Gastrocnemius medialis (tissue), 4 donors: Measurements from ENCODE around the gene ERCC1. TPM values are rescaled to one million over a fixed set of nuclear protein-coding genes. Genes with fewer than 3 reads are reported as not detected.

ENCODE experiments used
- ATAC-seq, 2 donors: fragments of 150-250 bp; one replicate each; pipeline ENCODE4 v1.9.1; 2016
- DNase-seq, 2 donors: peaks; one replicate each; pipeline ENCODE4 v3.0.0-alpha.2; 2019
- H3K27ac ChIP-seq, 4 donors: fragments of 200-600 bp; sonication (generic); 1 replicate in 1 of 4; 2 replicates in 3 of 4; pipeline ENCODE4 v1.5.1; 2016 to 2018; ENCODE audit warnings: mild to moderate bottlenecking in 2 of 4, moderate library complexity in 1 of 4
- H3K27me3 ChIP-seq, 3 donors: fragments of 200-600 bp; sonication (generic) in 2 of 3; 1 replicate in 1 of 3; 2 replicates in 2 of 3; pipeline versions ENCODE4 v1.5.1 to v1.6.0; 2016 to 2019; ENCODE audit warnings: mild to moderate bottlenecking in 1 of 3, moderate library complexity in 1 of 3
- H3K36me3 ChIP-seq, 2 donors: fragments of 200-600 bp; sonication (generic) in 1 of 2; one replicate each; pipeline ENCODE4 v1.5.1; 2017 to 2018
- H3K4me1 ChIP-seq, 2 donors: fragments of 200-600 bp; sonication (generic) in 1 of 2; one replicate each; pipeline ENCODE4 v1.5.1; 2016 to 2017; ENCODE audit warnings: mild to moderate bottlenecking in 2 of 2
- H3K4me3 ChIP-seq, 4 donors: fragments of 200-600 bp; sonication (generic) in 3 of 4; 1 replicate in 1 of 4; 2 replicates in 3 of 4; pipeline ENCODE4 v1.5.1; 2016 to 2019; ENCODE audit warnings: mild to moderate bottlenecking in 2 of 4
- H3K9me3 ChIP-seq, 3 donors: fragments of 200-600 bp; sonication (generic) in 2 of 3; 1 replicate in 1 of 3; 2 replicates in 2 of 3; pipeline ENCODE4 v1.5.1; 2016 to 2019
- POLR2A ChIP-seq, 2 donors: fragments of 450-650 bp; IDR thresholded peaks; one replicate each; pipeline ENCODE4 v1.6.1; 2017; ENCODE audit warnings: antibody characterized with exemption in 2 of 2, mild to moderate bottlenecking in 2 of 2, moderate library complexity in 2 of 2
- in situ Hi-C, 4 donors: fragments of 200-750 bp; cut with MboI; loops; one replicate each; pipeline versions ENCODE4 v1.15.0 to v1.8.0; 2017; ENCODE audit warnings: low sequenced_read_pairs in 4 of 4
- intact Hi-C: fragments of 100-400 bp; cut with DNase I; formaldehyde crosslinking; loops from one replicate; pipeline ENCODE4 v1.15.1; 2023; ENCODE audit warnings: low total_unique reads
- total RNA-seq, 4 donors: library from RNA; depleted of rRNA; stranded (reverse); fragments of >200 nt; gene quantifications; one replicate each; pipeline versions ENCODE4 v1.1.0 to v1.2.3, GENCODE V29; 2016
- TF ChIP-seq, protein P1 (sequence below), 5 experiments: fragments of 450-650 bp in 3 of 5; fragments of 200-600 bp in 2 of 5; sonication (generic) in 2 of 5; IDR thresholded peaks in 4 of 5; conservative IDR thresholded peaks in 1 of 5; 1 replicate in 4 of 5; 2 replicates in 1 of 5; pipeline ENCODE4 v1.5.1; 2016 to 2019; ENCODE audit warnings: antibody characterized with exemption in 5 of 5, mild to moderate bottlenecking in 3 of 5, moderate library complexity in 3 of 5

Gene ERCC1
- total RNA-seq, 4 donors from 2014 or later = 92.1 to 185 (median 103) TPM

DNA sequence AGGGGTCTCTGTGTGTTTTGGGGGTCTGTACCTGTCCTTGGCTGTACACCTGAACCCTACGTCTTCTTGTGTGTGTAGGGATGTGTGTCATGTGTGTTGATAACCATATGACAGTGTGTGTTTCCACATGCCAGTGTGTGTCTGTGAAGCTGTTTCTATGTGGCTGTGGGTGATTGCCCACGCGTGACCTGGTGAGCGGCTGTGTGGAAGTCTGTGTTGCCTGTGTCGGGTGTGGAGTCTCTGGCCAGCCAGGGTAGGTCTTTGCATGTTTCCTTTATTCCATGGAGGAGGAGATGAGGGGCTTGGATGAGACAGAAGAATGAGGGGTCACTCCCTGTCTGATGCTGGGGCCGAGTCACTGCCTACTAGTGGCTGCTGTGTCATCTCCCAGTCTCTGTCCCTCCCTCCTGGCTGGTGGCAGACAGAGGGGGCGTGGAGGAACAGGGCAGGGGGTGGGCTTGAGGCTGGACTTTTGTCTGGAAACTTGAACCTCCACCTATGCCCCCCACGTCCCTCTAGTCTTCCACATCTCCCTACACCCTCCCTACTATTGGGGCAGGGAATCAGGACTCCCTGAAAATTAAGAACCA, 41.2 kb upstream of the ERCC1 start:
- ATAC-seq (no peak), DNase-seq (no peak)
- Histone ChIP-seq H3K9me3 (no peaks in the 10 kb centered on the region), H3K36me3 (no peaks in the 10 kb centered on the region), H3K4me1 (peaks cover 17 to 18% of the 10 kb centered on the region in 2 donors), H3K27ac (no peak overlapping the region), H3K27me3 (no peaks in the 10 kb centered on the region), H3K4me3 (no peak overlapping the region)
- intact Hi-C loops = no loop called here
- in situ Hi-C loops = no loop called here
- TF ChIP-seq POLR2A (IDR thresholded peaks at IDR 0.05) = no peak
- TF ChIP-seq, protein P1, sequence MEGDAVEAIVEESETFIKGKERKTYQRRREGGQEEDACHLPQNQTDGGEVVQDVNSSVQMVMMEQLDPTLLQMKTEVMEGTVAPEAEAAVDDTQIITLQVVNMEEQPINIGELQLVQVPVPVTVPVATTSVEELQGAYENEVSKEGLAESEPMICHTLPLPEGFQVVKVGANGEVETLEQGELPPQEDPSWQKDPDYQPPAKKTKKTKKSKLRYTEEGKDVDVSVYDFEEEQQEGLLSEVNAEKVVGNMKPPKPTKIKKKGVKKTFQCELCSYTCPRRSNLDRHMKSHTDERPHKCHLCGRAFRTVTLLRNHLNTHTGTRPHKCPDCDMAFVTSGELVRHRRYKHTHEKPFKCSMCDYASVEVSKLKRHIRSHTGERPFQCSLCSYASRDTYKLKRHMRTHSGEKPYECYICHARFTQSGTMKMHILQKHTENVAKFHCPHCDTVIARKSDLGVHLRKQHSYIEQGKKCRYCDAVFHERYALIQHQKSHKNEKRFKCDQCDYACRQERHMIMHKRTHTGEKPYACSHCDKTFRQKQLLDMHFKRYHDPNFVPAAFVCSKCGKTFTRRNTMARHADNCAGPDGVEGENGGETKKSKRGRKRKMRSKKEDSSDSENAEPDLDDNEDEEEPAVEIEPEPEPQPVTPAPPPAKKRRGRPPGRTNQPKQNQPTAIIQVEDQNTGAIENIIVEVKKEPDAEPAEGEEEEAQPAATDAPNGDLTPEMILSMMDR (IDR thresholded peaks at IDR 0.05 in 4 of 5, conservative IDR thresholded peaks at IDR 0.05 in 1 of 5) = no peak

DNA sequence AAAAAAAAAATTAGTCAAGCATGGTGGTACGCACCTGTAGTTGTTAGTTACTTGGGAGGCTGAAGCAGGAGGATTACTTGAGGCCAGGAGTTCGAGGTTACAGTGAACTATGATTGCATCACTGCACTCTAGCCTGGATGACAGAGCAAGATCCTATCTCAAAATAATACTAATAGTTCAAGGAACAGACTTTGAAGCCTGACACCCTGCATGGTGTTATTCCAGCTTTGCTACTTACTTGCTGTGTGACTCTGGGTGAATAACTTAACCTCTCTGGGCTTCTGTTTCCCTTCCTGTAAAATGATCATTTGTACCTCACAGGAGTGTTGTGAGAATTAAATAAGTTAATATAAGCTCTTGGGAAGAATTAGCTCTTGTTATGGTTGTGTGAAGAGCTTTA, 40.6 kb upstream of the ERCC1 start:
- H3K27ac ChIP-seq = no peak overlapping the region
- in situ Hi-C loops = no loop called here
- no peaks in the 10 kb centered on the region for H3K27me3 ChIP-seq
- intact Hi-C loops = no loop called here
- no peaks in the 10 kb centered on the region for H3K36me3 ChIP-seq
- peaks cover 15 to 16% of the 10 kb centered on the region in 2 donors for H3K4me1 ChIP-seq
- no peak for DNase-seq
- no peak for TF ChIP-seq POLR2A (IDR thresholded peaks at IDR 0.05)
- TF ChIP-seq, protein P1 (IDR thresholded peaks at IDR 0.05 in 4 of 5, conservative IDR thresholded peaks at IDR 0.05 in 1 of 5) = no peak
- H3K9me3 ChIP-seq = no peaks in the 10 kb centered on the region
- ATAC-seq = no peak
- H3K4me3 ChIP-seq = no peak overlapping the region

DNA sequence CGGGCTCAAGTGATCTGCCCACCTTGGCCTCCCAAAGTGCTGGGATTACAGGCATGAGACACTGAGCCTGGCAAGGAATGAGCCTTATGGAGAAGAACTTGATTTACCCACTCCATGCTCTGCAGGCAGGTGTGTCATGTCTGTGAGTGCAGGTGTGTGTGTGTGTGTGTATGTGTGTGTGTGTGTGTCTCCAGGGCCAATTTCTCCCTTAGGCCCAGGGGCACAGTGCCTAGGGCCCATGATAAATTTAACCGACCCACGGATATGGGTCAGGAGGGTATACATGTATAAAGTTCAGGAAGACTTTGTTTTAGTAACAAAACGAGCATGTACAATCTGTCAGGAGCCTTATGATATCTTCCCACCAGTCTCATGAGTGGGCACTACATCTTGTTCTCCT, 39.5 kb upstream of the ERCC1 start:
- no peak for ATAC-seq
- no peak overlapping the region for H3K4me3 ChIP-seq
- no peak for DNase-seq
- intact Hi-C loops (no loop called here), in situ Hi-C loops (no loop called here)
- H3K27ac ChIP-seq = no peak overlapping the region
- TF ChIP-seq, protein P1 (IDR thresholded peaks at IDR 0.05 in 4 of 5, conservative IDR thresholded peaks at IDR 0.05 in 1 of 5) = no peak
- TF ChIP-seq POLR2A (IDR thresholded peaks at IDR 0.05) = no peak
- no peaks in the 10 kb centered on the region for H3K27me3 ChIP-seq
- H3K4me1 ChIP-seq = peaks cover 10% of the 10 kb centered on the region in 2 donors
- no peaks in the 10 kb centered on the region for H3K9me3 ChIP-seq
- H3K36me3 ChIP-seq = no peaks in the 10 kb centered on the region

DNA sequence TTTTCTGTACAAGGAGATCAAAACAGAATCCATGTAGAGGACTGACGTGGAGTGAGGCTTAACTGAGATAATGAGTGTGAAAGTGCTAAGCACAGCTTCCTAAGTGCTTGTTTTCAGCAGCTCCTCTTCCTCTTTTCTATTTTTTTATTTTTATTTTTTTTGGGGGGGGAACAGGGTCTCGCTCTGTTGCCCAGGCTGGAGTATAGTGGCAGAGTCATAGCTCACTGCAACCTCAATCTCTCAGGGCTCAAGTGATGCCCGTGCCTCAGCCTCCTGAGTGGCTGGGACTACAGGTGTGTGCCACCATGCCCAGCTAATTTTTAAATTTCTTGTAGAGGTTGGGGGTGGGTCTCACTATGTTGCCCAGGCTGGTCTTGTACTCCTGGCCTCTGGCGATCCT, 38.5 kb upstream of the ERCC1 start:
- no peaks in the 10 kb centered on the region for H3K9me3 ChIP-seq
- no peak overlapping the region for H3K4me3 ChIP-seq
- no peaks in the 10 kb centered on the region for H3K27me3 ChIP-seq
- in situ Hi-C loops (no loop called here), intact Hi-C loops (no loop called here)
- ATAC-seq = no peak
- no peak for DNase-seq
- H3K36me3 ChIP-seq = no peaks in the 10 kb centered on the region
- TF ChIP-seq, protein P1 (IDR thresholded peaks at IDR 0.05 in 4 of 5, conservative IDR thresholded peaks at IDR 0.05 in 1 of 5) = no peak
- TF ChIP-seq POLR2A (IDR thresholded peaks at IDR 0.05) = no peak
- no peak overlapping the region for H3K27ac ChIP-seq
- H3K4me1 ChIP-seq = peaks cover 4 to 6% of the 10 kb centered on the region in 2 donors

DNA sequence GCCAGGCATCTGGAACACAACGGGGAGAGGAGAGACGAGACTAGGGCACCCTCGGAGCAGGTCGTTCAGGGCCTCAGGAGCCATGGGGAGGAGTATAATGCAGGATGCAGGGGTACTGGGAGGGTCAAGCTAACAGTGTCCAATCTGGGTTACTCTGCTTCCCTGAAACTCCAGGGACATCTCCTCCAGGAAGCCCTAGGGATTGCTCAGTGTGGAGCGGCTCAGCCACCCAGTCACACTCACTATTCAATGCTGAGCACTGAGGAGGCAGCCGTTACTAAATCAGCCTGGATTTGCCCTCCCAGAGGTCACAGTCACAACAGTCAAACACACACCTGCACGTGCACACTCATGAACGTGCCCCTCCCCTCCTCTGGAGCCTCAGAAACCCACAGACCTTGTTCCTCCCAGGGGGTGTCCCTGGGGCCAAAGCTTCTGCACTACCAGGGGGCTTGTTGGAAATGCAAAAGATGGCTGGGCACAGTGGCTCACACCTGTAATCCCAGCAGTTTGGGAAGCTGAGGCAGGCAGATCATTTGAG, 37.2 kb upstream of the ERCC1 start:
- Histone ChIP-seq H3K27ac (no peak overlapping the region), H3K9me3 (no peaks in the 10 kb centered on the region), H3K4me3 (no peak overlapping the region), H3K4me1 (peaks cover 5% of the 10 kb centered on the region in 2 donors), H3K36me3 (no peaks in the 10 kb centered on the region), H3K27me3 (no peaks in the 10 kb centered on the region)
- TF ChIP-seq, protein P1 (IDR thresholded peaks at IDR 0.05 in 4 of 5, conservative IDR thresholded peaks at IDR 0.05 in 1 of 5) = no peak
- no peak for TF ChIP-seq POLR2A (IDR thresholded peaks at IDR 0.05)
- DNase-seq = no peak
- in situ Hi-C loops (no loop called here), intact Hi-C loops (no loop called here)
- no peak for ATAC-seq
